HepG2 (cell line): ENCODE data around the gene LEMD2. TPM values are rescaled to one million over a fixed set of nuclear protein-coding genes. Genes with fewer than 3 reads are reported as not detected.

Experiments used
- FOXO4 ChIP-seq: sonication (generic); formaldehyde crosslinking; conservative IDR thresholded peaks from 2 replicates; pipeline ENCODE4 v1.8.1; 2023; ENCODE audit warnings: missing genetic modification reagents
- HNRNPL ChIP-seq: fragments of 200-400 bp; formaldehyde crosslinking; IDR thresholded peaks from 2 replicates; pipeline ENCODE4 v1.6.1; 2017; ENCODE audit warnings: mild to moderate bottlenecking, low read depth, low read length
- SAP130 ChIP-seq: IDR thresholded peaks from 2 replicates; pipeline ENCODE4 v1.6.1; 2016; ENCODE audit warnings: low read depth
- TFE3 ChIP-seq: IDR thresholded peaks from 2 replicates; pipeline ENCODE4 v1.6.1; 2016
- ZBED4 ChIP-seq: sonication (generic); formaldehyde crosslinking; IDR thresholded peaks from 2 replicates; pipeline ENCODE4 v1.4.0; 2020; ENCODE audit warnings: missing genetic modification reagents, borderline replicate concordance
- ZMYM4 ChIP-seq: sonication (generic); formaldehyde crosslinking; IDR thresholded peaks from 2 replicates; pipeline ENCODE4 v1.8.1; 2023; ENCODE audit warnings: mild to moderate bottlenecking, missing genetic modification reagents
- polyA plus RNA-seq, 8 experiments: library from polyadenylated mRNA; depleted of rRNA in 3 of 8; stranded (reverse) in 7 of 8; unstranded in 1 of 8; fragments of >200 nt; fragmentation: Illumina TruSeq in 4 of 8; extraction: Trizol in 4 of 8; gene quantifications; 2 replicates each; pipeline versions ENCODE4 v1.2.1 to v1.2.3, GENCODE V29; 2011 to 2016; ENCODE audit warnings: low read depth in 4 of 8, missing spikeins in 1 of 8, mixed read lengths in 1 of 8; ENCODE audit not compliant: insufficient read depth in 1 of 8
- total RNA-seq, 5 experiments: library from RNA; depleted of rRNA; stranded (reverse); fragments of >200 nt; fragmentation: Illumina TruSeq; extraction: Trizol; gene quantifications; 2 replicates each; pipeline ENCODE4 v1.2.3, GENCODE V29; 2016; ENCODE audit warnings: low read depth in 1 of 5

The LEMD2 gene
- total and polyA plus RNA-seq, 2 of the 13 experiments (the other 11 are each of a cell fraction or from before 2014, with no cell fraction given) = 45.2 to 62.9 TPM

GRCh38 chr6:33733709-33734007 lies 55.3 kb downstream of the LEMD2 start (continued):
- TF ChIP-seq TFE3 (CRISPR knock-in tag) (no peak), HNRNPL (no peak), FOXO4 (CRISPR knock-in tag) (no peak), ZBED4 (CRISPR knock-in tag) (no peak), ZMYM4 (CRISPR knock-in tag) (no peak), SAP130 (CRISPR knock-in tag) (no peak)
- TF ChIP-seq, all 625 proteins: peak for 0
